ENCODE measurements around the gene C6orf89.
"Not testable (repeated sequence)": the region's sequence is repeated elsewhere in the genome, so short reads cannot be mapped to it uniquely, and the experiment has no call there.

Gene C6orf89

DNA sequence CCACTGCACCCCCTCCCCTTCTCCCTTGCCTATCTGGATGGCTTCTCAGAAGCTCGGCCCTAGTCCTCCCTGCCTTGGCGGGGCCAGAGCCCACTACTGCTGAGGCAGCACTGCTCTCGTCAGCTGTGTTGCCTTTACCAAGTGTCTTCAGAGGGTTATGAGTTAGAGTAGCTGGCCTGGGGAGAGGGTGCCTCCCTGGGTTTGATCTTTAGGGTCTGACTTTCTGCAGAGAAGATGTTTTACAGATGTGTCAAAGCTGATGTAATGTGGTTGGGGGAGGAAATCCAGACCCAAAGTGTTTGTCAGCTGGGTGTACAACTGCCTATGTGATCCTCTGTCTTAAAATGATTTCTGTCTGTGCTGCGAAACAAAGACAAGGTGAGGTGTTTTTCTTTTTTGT lies 38.4 kb downstream of the C6orf89 start:
- no peak for DNase-seq (ENCODE audit: low spot score)

DNA sequence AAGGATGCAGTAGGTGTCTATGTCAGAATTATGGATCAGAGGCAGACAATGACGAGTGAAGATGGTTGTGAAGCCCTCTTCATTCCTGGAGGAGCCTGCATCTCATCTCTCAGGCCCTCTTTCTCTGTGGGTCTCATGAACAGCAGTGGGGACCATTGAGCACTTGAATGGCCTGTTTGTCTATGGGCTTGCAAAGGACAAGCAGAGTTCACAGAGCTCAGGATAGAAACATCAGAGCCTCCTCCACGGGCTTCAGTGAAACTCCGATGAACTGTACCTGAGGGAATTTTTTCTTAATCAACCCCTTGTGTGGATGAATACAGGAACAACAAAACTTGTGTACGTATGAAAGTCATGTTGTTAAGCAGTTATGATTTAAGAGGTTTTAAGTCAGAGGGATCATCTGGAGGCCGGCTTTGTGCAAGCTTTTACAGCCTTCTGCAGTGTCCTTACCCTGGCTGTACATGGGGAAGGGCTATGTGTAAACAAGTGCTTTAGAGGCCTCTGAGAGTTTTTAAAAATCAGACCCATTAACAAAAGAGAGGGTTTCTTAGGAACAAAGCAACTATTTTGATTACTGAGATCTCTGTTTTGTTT lies 39.1 kb downstream of the C6orf89 start:
- DNase-seq (ENCODE audit: low spot score) = no peak

DNA sequence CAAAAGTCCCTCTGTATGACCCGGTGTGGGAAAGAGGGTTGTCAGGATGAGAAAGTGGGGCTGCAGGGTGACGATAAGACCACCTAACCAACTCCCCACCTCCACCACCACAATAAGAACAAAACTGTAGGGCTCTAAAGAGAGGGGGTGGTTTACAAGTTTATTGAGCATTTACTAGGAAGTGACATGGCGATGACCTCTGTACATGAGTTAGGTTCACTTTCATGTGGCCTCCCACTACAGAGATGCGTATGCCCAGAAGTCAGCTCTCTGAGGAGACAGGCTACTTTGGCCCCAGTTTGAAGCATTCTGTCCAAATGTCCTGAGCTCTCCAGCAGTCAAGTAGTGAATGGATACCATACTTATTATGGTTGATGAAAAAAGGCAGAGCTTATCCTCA lies 40.1 kb downstream of the C6orf89 start:
- no peak for DNase-seq (ENCODE audit: low spot score)

DNA sequence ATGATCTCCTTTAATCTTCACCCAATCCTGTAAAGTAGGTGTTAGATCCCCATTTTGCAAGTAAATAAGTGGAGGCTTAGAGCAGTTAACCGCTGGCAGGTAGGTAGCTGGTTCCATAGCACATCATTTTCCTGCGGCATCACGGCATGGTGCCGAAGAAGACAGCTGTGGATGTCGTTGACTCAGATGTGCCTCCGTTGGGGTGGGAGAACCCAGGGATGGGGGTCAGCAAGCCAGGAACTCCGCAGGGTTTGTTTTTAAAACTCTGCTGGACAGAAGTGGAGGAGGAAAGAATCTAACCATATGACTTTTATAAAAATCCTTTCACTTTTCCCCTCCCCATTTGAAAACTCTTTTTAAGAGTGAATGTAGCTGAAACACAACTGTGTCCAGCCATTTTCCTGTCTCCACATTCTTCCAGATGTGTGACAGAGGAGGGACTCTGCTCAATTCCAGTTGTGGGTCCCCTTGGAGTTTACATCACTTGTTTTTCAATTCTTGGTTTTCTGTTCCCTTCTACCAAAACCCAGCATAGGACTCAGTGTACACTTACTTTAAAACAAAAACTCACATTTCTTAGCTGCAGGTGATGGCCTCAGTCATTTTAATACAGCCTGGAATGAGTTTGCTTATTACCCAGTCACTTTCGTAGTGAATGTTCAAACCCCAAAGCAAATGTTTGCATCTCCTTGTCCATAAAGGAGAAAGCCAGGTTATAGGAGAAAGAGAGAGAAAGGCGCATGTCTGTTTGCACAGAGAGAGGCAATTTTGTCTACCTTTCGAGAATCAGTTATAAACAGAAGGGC lies 41.2 kb downstream of the C6orf89 start:
- no peak for DNase-seq (ENCODE audit: low spot score)

DNA sequence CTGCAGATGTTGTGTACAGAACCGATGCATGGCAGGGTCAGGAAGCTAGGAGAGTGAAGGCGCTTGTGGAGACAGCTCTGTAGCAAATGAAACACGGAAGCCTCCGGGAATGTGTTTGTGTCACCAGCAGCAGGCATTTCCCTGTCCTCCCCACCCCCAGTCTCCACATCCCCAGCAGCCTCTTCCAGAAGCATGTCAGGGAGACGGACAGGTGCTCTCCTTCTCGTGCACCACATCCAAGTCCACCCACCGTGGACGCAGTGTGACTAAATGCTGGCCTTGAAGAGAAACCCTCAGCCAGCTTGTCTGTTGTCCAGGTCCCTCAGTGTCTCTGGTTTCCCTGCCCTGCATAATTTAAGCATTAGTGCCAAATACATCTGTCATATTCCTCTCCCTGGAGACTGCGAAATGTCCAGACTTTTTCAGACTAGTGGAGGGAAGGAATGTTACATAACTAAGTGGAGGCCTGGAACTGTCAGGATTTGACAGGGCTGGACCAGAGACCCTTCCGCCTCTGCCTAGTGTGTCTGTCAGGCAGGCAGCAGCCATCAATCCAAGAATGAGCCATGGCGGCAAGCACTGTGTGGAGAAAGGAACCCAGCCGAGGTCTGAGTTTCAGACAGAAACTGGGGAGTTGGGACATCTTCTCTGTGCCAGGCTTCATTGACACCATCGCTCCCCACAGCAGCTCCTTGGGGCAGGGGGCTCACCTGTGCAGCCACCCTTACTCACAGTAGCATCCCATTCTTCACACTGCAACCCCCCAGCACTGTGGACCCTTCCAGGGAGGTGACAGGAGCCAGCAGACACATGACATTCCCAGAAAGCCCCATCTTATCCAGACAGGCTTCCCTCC lies 42.2 kb downstream of the C6orf89 start:
- DNase-seq (ENCODE audit: low spot score) = no peak

DNA sequence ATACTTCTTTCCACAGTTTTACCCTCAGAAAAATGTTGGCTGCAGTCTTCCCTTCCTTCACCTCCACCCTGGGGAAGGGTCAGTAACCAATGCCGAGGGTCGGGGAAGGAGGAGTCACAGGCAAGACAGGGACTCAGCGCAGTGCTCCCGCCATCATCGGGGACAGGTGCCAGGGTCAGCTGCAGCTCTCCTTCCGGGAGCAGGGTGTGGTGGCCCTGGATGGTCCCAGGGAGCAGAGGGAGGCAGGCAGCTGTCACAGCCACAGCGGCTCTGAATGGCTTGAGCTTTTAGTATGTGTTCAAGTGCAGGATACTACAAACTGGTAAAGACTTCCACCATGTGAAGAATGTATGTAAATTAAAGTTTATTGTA lies 42.8 kb downstream of the C6orf89 start:
- no peak for DNase-seq (ENCODE audit: low spot score)

DNA sequence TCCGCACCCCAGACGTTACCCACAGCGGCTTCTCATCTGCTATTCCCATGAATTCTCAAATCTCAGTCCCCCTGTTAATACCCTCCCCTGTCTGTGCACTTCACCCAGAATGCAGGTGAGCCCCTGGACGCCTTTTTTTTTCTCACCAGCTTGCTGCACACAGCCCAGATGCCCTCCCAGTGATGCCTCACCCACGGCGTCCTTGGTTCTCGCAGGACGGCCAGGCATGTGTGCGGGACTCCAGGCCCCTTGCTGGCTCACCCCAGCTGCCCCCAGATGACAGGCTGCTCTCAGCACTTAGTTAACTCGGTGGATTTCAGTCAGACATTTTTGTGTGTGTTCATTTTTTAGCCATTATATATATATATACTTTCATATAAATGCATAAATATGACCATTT lies 43.4 kb downstream of the C6orf89 start:
- no peak for DNase-seq (ENCODE audit: low spot score)

DNA sequence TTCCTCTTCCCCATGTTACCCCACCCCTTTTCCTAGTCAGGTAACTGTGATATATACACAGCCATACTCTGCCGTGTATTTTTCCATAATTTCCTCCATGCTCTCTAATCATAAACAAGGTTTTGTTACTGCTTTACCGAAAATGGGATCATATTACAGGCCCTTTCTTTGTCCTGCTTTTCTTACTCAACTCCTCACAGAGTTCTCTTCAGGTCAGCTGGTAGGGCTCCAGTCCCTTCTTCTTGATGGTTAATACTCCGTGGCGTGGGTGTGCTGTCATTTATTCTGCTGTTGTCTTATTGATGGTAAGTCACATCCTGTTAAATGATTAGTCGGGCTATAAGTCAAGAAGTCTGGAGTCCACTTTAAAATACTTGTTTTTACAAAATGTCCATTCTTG lies 43.9 kb downstream of the C6orf89 start:
- DNase-seq (ENCODE audit: low spot score) = peak; percentile 11

DNA sequence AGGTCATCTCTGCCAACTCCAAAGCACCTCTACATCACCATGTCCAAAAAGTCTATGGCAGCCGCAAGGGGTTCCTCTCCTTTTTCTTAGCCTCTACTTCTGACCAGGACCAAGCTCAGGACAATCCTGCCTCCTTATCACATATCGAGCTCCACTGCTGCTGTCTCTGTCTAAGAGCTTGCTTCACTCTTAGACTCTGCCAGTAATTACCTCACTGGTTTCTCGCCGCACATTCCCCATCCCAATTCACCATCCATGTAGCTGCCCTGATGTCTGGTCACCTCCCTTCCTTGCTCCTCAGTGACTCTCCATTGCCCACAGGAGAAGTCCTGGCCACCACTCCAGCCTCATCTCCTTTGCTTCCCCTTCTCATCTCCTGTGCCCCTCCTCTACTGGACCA lies 44.7 kb downstream of the C6orf89 start:
- no peak for DNase-seq (ENCODE audit: low spot score)

DNA sequence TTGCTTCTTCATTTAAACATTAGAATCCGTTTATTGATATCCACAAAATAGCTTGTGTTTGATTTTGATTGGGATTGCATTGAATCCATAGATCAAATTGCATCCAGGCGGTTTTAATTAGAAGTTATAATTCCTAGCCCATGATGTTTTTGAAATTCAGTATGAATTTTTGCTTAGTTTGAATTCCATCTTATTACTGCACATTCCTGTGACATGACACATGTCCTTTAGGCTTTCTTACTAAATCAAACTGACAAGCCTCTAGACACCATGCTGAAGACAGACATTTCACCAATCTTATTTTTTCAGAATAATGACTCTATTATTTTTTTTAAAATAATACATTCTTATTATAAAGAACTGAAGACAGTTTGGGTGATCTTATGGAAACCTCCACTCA lies 47.4 kb downstream of the C6orf89 start:
- DNase-seq (ENCODE audit: low spot score) = no peak

DNA sequence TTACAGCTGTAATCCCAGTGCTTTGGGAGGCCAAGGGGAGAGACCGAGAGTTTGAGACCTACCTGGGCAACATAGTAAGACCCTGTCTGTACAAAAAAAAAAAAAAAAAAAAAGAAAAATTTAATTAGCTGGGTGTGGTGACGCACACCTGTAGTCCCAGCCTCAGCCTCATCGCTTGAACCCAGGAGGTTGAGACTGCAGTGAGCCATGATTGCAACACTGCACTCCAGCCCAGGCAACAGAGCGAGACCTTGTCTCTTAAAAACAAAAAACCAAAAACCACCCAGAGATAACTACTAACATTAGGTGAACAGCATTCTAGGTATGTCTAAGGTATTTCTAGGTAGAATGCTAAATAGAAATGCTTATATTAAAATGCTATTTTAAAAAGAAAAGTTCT lies 47.8 kb downstream of the C6orf89 start:
- no peak for DNase-seq (ENCODE audit: low spot score)

DNA sequence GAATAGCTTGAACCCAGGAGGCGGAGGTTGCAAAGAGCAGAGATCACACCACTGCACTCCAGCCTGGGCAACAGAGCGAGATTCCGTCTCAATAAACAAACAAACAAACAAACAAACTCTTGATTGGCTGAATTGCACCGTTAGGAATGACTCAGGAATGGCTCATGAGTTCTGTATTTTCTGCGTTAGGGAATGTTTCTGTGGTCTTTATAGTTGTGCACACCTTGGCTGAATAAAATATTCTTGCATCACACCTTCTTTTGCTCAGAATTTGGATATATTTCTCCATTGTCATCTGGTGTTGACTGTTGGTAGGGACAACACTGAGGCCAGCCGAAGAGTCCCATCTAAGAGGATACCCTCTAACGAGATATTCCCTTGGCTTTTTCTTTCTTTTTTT lies 49.1 kb downstream of the C6orf89 start:
- DNase-seq (ENCODE audit: low spot score) = no peak

DNA sequence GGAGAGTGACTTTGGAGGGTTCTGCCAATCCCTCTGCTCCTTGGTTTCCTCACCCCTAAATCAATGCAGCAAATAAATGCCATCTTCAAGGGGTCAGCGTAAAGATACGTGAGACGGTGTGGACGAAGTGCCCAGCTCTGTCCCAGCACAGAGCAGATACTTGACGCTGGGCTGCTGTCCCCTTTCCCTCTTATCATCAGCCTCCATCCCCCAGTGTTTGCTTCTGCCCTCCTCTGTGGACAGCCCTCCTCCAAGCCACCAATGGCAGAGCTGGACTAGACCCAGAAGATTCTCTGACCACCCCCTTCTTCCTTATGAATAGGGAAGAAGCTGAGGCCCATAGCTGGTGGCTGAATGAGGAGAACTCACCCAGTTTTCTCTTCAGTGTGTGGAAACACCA lies 51.1 kb downstream of the C6orf89 start:
- DNase-seq (ENCODE audit: low spot score) = no peak

DNA sequence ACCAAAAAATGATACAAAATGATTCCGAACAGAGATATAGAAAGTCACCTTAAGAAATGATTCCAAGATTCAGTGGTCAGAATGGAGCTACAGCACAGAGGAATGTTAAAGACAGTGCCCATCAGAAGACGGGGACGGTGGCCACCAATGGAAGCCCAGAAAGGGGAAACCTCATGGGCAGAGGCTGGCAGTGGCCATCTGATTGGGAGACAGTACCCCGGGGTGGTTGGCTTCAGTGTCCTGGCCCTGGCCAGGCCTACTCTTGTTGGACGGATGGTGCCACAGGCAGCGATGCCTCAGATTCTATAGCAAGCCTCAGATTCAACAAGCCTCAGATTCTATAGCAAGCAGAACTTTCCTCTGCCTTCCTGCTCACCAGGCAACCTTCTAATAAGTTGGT lies 52.1 kb downstream of the C6orf89 start:
- DNase-seq (ENCODE audit: low spot score) = no peak

DNA sequence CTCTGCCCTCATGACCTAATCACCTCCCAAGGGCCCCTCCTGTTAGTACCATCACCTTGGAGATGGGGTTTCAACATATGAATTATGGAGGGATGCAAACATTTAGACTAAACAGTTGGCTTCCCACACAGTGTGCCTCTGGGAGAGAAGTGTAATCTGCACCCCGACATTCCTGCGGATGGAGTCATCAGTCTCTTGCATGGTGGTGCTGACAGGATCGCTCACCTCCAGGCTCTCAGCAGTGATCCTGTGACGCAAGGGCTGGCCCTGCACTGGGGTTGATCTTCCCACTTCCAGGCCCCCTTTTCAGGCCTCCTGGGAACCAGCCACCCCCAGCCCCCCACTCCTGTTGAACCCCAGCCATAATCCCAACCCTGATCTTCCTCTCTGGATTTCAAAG lies 52.8 kb downstream of the C6orf89 start:
- no peak for DNase-seq (ENCODE audit: low spot score)

DNA sequence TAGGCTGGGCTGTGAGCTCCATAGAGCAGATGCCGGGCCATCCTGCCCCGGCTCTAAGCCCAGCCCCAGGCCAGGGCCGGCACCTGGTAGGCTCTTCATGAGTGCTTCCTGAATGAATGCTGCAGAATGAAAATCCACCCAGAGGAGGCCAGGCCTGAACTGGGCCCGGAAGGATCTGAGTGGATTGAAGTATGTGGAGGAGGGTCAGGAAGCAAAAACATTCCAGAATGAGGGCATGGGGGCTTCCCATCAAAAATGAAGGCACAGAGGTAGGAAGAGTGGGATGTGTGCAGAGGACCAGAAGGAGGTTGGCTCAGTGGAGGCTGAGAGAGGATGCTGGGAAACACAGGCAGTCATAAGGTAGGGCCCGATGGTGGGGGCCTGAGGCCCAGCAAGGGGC lies 53.3 kb downstream of the C6orf89 start:
- DNase-seq (ENCODE audit: low spot score) = not testable (repeated sequence)

DNA sequence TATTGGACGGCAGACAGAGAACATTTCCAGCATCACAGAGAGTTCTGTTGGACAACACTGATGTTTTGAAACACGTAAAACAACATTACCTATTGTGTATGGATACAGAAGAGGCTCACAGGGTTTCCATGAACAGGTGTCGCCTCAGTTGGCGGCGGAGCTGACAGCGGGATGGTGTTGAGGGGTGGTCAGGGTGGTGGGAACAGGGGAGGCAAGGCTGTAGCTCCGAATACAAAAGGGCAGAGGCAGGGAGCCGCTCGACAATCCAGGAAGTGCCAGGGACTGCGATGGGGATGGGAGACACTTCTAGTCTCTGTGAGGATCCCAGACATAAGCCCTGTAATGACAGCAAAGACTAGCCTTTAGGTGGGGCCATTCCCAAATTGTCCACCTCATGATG lies 54.3 kb downstream of the C6orf89 start:
- DNase-seq (ENCODE audit: low spot score) = no peak

DNA sequence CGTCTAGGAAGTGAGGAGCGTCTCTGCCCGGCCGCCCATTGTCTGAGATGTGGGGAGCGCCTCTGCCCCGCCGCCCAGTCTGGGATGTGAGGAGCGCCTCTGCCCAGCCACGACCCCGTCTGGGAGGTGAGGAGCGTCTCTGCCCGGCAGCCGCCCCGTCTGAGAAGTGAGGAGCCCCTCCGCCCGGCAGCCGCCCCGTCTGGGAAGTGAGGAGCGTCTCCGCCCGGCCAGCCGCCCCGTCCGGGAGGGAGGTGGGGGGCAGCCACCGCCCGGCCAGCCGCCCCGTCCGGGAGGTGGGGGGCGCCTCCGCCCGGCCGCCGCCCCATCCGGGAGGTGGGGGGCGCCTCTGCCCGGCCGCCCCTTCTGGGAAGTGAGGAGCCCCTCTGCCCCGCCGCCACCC lies 55.8 kb downstream of the C6orf89 start:
- not testable (repeated sequence) for DNase-seq (ENCODE audit: low spot score)

DNA sequence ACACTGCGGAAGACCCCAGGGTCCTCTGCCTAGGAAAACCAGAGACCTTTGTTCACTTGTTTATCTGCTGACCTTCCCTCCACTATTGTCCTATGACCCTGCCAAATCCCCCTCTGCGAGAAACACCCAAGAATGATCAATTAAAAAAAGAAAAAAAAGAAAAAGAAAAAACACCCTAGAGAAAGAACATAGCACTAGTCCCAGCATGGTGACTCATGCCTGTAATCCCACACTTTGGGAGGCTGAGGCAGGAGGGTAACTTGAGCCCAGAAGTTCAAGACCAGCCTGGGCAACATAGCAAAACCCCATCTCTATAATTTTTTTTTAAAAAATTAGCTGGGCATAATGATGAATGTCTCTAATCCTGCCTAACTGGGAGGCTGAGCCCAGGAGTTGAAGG lies 56.6 kb downstream of the C6orf89 start:
- DNase-seq (ENCODE audit: low spot score) = not testable (repeated sequence)

DNA sequence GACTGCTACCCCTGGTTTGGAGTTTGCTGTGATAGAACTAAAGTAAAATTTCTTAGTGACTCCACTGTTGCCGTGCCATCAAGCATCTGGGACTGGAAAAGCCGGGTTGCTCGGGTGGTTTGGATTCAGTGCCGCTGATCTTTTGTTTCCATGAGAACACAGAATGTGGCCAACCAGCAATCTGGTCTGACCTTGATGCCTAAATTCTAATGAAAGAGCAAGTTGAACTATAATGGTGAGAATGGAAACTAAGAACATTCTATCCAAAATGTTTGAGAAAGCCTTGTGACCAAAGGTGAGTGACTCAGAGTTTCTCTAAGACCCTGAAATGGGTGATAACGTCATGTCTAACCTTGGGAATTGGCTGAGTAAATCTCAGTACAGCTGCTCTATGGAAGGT lies 58.9 kb downstream of the C6orf89 start:
- no peak for DNase-seq (ENCODE audit: low spot score)

DNA sequence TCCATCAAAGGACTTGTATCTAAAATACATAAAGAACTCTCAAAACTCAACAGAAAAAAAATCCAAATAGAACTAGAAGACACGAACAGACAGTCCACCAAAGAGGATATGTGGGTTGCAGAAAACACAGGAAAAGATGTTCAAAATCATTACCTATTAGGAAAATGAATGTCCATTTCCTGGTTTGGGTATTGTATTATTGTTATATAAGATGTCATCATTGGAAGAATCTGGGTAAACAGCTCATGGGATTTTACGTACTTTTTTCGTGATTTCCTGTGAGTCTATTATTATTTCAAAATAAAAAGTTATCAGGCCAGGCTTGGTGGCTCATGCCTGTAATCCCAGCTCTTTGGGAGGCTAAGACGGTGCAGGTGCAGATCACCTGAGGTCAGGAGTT lies 59.5 kb downstream of the C6orf89 start:
- DNase-seq (ENCODE audit: low spot score) = no peak

DNA sequence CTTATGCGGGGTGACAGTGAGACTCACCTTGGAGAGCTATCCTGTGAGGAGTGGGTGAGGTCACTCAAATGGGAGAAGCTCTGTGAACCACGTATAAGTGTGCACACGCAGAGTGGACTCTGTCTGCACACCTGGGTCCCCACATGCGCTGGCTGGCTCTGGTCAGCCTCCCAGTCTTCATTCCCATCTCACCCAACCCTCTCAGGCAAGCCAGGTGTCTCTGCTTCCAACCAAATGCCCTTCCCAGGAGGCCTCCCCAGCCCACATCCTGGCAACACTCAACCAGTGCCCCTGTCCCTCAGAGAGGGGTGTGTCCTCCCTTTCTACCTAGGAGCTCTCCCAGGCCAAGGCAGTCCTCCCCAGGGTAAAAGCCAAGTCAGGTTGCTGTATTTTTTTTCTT lies 60.8 kb downstream of the C6orf89 start:
- peak; percentile 26 for DNase-seq (ENCODE audit: low spot score)

All from SW480 (cell line).